ENCODE measurements around the gene CRMP1. TPM values are rescaled to one million over a fixed set of nuclear protein-coding genes. Genes with fewer than 3 reads are reported as not detected.

Gene CRMP1
- total RNA-seq, 1 experiment from 2014 or later = 0.07 TPM

DNA sequence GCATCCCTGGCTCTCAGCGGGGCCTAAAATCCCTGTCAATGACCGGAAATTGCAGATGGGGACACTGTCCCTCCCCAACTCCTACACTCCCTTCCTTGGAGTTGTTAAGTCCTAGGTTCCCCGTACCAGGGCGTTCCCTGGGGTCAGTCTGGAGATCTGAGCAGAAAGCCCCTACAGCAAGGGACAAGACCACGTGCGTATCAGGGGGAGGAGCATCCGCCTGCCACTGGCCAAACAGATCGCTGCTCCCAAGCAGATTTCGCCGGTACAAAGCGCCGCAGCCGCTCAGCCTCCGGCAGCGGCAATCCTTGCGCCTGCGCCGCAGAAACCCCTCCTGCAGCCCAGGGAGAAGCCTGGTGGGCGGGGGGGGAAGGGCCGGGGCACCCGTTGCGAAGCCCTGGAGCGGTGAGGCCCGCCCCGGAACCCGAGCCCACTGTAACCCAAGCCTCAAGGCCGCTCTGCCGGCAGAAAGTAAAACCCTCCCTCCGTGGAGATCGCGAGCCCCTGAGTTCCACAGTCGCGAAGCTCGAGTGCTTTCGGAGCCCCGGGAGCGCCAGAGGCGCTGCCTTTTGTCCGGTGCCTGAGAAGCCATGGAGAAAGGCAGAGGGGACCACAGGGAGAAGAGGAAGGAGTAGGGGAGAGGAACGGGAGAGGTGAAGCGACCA lies 2.7 kb downstream of the CRMP1 start:
- DNase-seq (ENCODE audit: extremely low read depth, low read depth) = no peak

- DNase-seq (ENCODE audit: extremely low read depth, low read depth) = no peak
Observed at GRCh38 chr4:5889002-5889696, 3.7 kb downstream of the CRMP1 start.

- no peak for DNase-seq (ENCODE audit: extremely low read depth, low read depth)
Observed at GRCh38 chr4:5888222-5889001, 4.5 kb downstream of the CRMP1 start.

- no peak for DNase-seq (ENCODE audit: extremely low read depth, low read depth)
Observed at GRCh38 chr4:5887361-5888221, 5.3 kb downstream of the CRMP1 start.

- no peak for DNase-seq (ENCODE audit: extremely low read depth, low read depth)
Observed at GRCh38 chr4:5887011-5887360, 5.9 kb downstream of the CRMP1 start.

- no peak for DNase-seq (ENCODE audit: extremely low read depth, low read depth)
Observed at GRCh38 chr4:5885733-5886132, 7.2 kb downstream of the CRMP1 start.

DNA sequence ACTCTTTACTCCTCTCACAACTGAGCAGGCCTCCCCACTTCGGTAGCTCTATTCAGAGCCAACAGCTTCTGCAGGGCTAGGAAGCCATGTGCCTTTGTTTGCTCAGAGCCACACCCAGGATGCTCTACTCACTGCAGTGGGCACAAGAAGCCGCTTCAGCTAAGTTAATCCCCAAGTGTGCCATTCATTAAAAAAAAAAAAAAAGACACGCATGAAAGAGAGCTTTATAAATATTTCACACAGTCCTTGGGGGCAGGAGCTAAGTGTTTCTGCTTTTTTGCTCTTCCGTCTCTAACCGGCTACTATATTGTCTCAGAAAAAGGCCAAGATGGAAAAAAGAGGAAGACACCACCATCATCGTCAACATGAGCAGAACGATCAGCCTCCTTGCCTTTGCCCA lies 8.1 kb downstream of the CRMP1 start:
- no peak for DNase-seq (ENCODE audit: extremely low read depth, low read depth)

DNA sequence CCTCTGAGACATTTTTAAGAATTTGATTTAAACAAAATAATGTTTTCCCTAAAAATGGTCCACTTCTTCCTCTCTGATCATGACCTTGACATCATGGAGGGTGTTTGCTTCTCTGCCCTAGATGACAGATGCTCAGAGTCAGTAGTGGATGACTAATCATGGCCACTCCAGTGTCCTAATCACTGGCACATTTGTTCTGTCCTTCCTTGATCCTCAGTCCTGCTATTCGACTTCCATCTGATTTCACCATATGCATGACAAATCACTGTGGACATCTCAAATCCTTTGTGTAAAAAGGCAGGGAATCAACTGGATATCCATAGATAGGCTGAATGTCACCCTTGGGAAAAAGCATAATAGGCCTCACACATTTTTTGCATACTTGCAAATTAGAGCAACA lies 9.0 kb downstream of the CRMP1 start:
- no peak for DNase-seq (ENCODE audit: extremely low read depth, low read depth)

DNA sequence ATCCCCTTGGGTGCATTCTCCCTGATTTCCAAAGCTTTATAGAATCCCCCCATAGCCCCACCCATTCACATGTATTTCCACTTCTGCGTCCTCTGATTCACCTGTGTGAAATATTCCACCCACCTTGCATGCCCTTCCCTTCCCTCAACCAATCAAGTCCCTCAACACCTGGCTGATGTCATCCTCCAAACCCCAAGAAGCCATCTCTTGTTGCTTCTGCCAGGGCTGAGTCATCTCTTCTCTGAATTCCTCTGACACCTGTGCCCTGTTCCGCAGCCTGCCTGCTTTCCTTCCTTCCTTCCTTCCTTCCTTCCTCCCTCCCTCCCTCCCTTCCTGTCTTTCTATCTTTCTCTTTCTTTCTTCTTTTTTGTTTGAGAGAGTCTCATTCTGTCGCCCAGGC lies 9.9 kb downstream of the CRMP1 start:
- DNase-seq (ENCODE audit: extremely low read depth, low read depth) = no peak

DNA sequence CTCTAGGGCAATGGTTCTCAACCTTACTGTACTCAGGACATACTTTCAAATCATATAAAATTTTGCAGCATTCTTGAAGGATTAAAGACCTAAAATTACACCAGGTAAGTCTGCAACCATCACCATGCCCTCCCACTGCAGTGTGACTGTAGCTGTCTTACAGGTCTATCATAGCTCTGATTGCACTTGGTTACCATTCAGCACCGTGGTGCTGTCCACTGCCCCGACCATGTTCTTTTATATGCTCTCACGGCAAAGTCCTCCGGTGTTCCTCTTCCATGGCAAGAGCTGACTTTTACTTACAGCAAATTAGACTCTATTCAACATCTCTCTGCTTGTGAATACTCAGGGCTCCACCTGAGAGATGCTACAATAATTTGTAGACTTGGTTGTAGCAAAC lies 11.5 kb downstream of the CRMP1 start:
- no peak for DNase-seq (ENCODE audit: extremely low read depth, low read depth)

GRCh38 chr4:5878359-5878758 lies 14.5 kb downstream of the CRMP1 start:
- DNase-seq (ENCODE audit: extremely low read depth, low read depth) = no peak

GRCh38 chr4:5877392-5877791 lies 15.5 kb downstream of the CRMP1 start:
- DNase-seq (ENCODE audit: extremely low read depth, low read depth) = no peak

DNA sequence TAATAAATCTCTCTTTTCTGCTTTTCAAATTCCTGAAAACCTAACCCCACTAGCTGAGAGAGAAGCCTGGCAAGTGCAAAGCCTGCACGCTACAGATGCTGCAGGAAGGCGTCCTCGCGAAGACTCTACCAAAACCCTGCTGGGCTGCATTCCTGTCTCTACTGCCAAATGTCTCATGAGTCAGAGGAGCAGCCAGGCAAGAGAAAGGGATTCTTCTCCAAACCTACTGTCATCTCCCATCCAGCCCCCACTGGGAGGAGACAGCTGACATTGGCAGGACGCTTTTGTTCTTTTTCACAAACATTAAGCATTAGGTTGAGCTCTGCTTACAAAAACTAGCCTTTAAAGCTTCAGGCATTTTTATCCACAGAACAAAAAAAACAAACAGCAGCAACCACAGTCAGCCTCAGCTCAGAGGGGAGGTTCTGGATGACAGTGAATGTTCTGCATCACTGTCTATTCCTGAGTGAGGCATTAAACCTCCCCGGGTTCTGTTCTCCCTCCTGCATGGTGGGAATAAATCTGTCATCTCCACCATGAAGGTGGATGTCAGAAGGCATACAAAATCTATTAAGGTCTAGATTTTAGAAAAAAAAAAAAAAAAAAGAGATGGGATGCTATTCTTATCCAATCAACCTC lies 18.0 kb downstream of the CRMP1 start:
- no peak for DNase-seq (ENCODE audit: extremely low read depth, low read depth)

DNA sequence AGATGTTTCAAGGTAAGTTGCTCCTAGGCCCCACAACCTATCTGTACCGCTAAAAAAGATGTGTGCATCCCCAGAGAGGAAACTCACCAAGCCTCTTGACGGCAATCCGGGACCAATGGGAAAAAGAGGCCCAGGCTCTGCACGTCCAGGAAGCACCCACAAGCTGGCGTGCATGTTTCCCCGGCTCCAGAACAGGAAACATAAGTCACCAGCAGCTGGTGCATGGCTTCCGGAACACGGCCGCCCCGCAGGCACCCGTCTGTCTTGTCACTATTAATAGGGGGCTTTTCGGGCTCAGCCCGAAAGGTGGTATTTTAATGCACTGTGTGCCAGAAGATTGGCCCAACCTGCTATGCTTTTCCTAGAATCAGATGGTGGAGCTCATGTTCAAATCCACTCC lies 22.2 kb downstream of the CRMP1 start:
- no peak for DNase-seq (ENCODE audit: extremely low read depth, low read depth)

DNA sequence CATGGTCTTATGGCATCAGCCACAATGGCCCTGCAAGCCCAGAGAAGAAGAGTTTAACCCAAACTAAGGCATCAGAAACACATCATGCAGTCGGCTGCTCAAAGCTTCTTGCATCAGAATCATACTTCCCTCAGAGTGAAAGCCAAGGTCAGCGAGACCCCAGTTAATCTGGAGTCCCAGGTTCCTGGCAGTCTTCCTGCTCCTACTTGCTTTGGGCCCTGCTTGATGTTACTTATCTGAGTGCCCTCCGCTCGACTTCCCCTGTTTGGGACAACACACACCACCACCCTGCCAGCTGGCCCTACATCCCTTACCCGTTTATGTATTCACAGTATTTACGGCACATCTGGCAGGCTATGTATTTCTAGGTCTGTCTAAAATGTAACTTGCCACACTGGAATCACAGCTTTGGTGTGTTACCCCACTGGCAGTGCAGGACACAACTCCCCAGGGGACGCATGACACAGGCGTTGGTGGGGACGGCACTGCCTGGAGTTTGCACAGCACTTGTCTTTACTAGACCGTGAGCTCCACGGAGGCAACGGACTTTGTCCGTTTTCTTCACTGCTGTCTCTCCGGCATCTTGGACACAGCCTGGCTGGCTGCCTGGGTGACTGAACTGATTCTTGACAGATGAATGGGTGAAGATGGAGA lies 22.8 kb downstream of the CRMP1 start:
- DNase-seq (ENCODE audit: extremely low read depth, low read depth) = no peak

DNA sequence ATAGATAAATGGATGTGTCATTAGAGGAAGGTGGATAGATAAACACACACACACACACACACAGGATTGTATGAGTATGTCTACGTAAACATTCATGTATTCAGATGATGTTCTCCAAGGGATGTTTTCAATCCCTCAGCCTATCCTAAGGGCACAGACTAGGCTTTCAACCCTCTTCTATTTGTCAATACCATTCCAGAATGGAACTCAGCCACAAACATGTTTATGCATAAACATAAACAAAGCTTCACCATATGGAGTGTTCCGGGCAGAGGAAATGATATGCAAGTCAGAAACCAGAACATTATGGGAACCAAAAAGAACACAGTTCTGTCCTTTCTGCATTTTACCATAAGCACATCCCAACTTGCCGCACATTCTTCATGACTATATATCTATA lies 25.0 kb downstream of the CRMP1 start:
- no peak for DNase-seq (ENCODE audit: extremely low read depth, low read depth)

- no peak for DNase-seq (ENCODE audit: extremely low read depth, low read depth)
Observed at GRCh38 chr4:5866841-5867813, 25.8 kb downstream of the CRMP1 start.

DNA sequence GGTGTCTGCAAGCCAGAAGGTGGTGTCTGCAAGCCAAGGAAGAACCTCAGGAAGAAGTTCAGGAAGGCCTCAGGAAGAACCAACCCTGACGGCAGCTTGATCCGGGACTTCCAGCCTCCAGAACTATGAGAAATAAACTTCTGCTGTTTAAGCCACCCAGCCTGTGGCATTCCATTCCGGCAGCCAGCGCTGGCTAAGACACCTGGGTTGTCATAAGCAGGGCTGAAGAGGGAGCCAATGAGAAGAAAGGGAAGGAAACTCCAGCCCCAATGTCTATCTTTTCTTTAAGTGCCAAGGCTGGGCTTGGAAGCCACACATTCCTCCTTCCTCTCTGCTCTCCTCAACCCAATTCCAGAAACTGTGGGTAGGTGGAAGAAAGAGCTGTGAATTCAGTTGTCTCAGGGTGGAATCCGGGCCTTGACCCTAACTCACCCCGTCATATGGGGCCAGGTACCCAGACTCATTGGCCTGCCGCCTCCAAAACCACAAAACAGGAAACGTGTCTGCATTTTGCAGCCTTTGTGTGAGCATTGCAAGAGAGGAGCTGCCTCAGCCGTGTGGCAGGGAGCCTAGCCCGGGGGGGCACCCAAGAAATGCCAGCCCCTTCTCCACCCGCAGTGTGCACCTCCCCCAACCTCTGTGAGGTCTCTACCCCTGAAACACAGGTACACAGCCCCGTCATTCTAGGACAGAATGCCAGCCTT lies 26.8 kb downstream of the CRMP1 start:
- DNase-seq (ENCODE audit: extremely low read depth, low read depth) = no peak
